ENCODE results near the gene OR2G2.

The OR2G2 gene

GRCh38 chr1:247588060-247588459, at the start of gene OR2G2:
OR2G2 (plus strand) TSS chr1:247588360; CDS start chr1:247588360, 0 bp downstream.
- no peak for DNase-seq (ENCODE audit: low read depth in 2 of 2)

GRCh38 chr1:247538561-247538960, 49.6 kb upstream of the OR2G2 start:
- no peak for DNase-seq (ENCODE audit: low read depth in 2 of 2)

- DNase-seq (ENCODE audit: low read depth in 2 of 2): no peak
These were observed 48.9 kb upstream of the OR2G2 start for GRCh38 chr1:247539215-247539614.

- DNase-seq (ENCODE audit: low read depth in 2 of 2): no peak
These were observed 47.6 kb upstream of the OR2G2 start for GRCh38 chr1:247540581-247540980.

- DNase-seq (ENCODE audit: low read depth in 2 of 2): no peak
These were observed 45.3 kb upstream of the OR2G2 start for GRCh38 chr1:247542811-247543210.

GRCh38 chr1:247548092-247548491, 40.1 kb upstream of the OR2G2 start:
- DNase-seq (ENCODE audit: low read depth in 2 of 2): no peak

- DNase-seq (ENCODE audit: low read depth in 2 of 2): no peak
These were observed 39.4 kb upstream of the OR2G2 start, which contains the start of gene GCSAML for GRCh38 chr1:247548769-247549182. GCSAML (plus strand) TSS chr1:247549134; CDS start chr1:247549192, 58 bp downstream.

GRCh38 chr1:247551721-247552120, 36.4 kb upstream of the OR2G2 start:
- no peak for DNase-seq (ENCODE audit: low read depth in 2 of 2)

GRCh38 chr1:247552231-247552630, 35.9 kb upstream of the OR2G2 start:
- no peak for DNase-seq (ENCODE audit: low read depth in 2 of 2)

- DNase-seq (ENCODE audit: low read depth in 2 of 2): no peak
These were observed 30.1 kb upstream of the OR2G2 start for GRCh38 chr1:247557926-247558674.

- no peak for DNase-seq (ENCODE audit: low read depth in 2 of 2)
These were observed 26.4 kb upstream of the OR2G2 start for GRCh38 chr1:247561711-247562110.

- DNase-seq (ENCODE audit: low read depth in 2 of 2): no peak
These were observed 26.0 kb upstream of the OR2G2 start for GRCh38 chr1:247562198-247562597.

GRCh38 chr1:247574236-247574635, 13.9 kb upstream of the OR2G2 start:
- DNase-seq (ENCODE audit: low read depth in 2 of 2): no peak

- DNase-seq (ENCODE audit: low read depth in 2 of 2): no peak
These were observed 13.5 kb upstream of the OR2G2 start for GRCh38 chr1:247574664-247575063.

- DNase-seq (ENCODE audit: low read depth in 2 of 2): no peak
These were observed 11.6 kb upstream of the OR2G2 start for GRCh38 chr1:247576514-247576913.

GRCh38 chr1:247578946-247579460, 9.2 kb upstream of the OR2G2 start:
- no peak for DNase-seq (ENCODE audit: low read depth in 2 of 2)

GRCh38 chr1:247605286-247605685, 17.1 kb downstream of the OR2G2 start, which contains the start of gene OR2G3:
OR2G3 (plus strand) TSS chr1:247605586; CDS start chr1:247605586, 0 bp downstream.
- no peak for DNase-seq (ENCODE audit: low read depth in 2 of 2)

GRCh38 chr1:247613405-247613804, 25.2 kb downstream of the OR2G2 start:
- no peak for DNase-seq (ENCODE audit: low read depth in 2 of 2)

- DNase-seq (ENCODE audit: low read depth in 2 of 2): no peak
These were observed 26.5 kb downstream of the OR2G2 start for GRCh38 chr1:247614625-247615024.

- no peak for DNase-seq (ENCODE audit: low read depth in 2 of 2)
These were observed 39.8 kb downstream of the OR2G2 start for GRCh38 chr1:247627951-247628350.

- no peak for DNase-seq (ENCODE audit: low read depth in 2 of 2)
These were observed 49.9 kb downstream of the OR2G2 start for GRCh38 chr1:247638011-247638410.

GRCh38 chr1:247638781-247639180, 50.6 kb downstream of the OR2G2 start:
- no peak for DNase-seq (ENCODE audit: low read depth in 2 of 2)
